Activated CD4-positive, alpha-beta T cell treated with anti-CD3 and anti-CD28 coated beads for 36 hours (primary cell): ENCODE data around the gene NCAPH2. TPM values are rescaled to one million over a fixed set of nuclear protein-coding genes. Genes with fewer than 3 reads are reported as not detected.

Experiments used
- ATAC-seq: fragments of 200-7000 bp; cut with Tn5 transposase; one replicate; pipeline ENCODE4 v1.10.0; 2021; ENCODE audit warnings: mild to moderate bottlenecking, moderate library complexity
- CTCF ChIA-PET: fragments of 350-600 bp; sonication (Branson Sonifier 250); formaldehyde crosslinking; loops from one replicate; lab custom pipeline; 2021; ENCODE audit warnings: antibody characterized with exemption; lab: Charles Lee
- POLR2A ChIA-PET: fragments of 350-600 bp; sonication (Branson Sonifier 250); formaldehyde crosslinking; loops from one replicate; lab custom pipeline; 2021; ENCODE audit warnings: antibody characterized with exemption, inconsistent platforms; lab: Charles Lee
- DNase-seq: peaks from one replicate; pipeline ENCODE4 v3.0.0-alpha.2; 2020
- H3K27ac Mint-ChIP-seq: one replicate; pipeline ENCODE4 v1.8.0; 2021; ENCODE audit warnings: mixed read lengths
- H3K27me3 Mint-ChIP-seq: one replicate; pipeline ENCODE4 v1.8.0; 2021; ENCODE audit warnings: mixed read lengths
- H3K36me3 Mint-ChIP-seq: one replicate; pipeline ENCODE4 v1.8.0; 2021; ENCODE audit warnings: low read depth, mixed read lengths
- H3K4me1 Mint-ChIP-seq: one replicate; pipeline ENCODE4 v1.8.0; 2021; ENCODE audit warnings: mixed read lengths
- H3K4me3 Mint-ChIP-seq: one replicate; pipeline ENCODE4 v1.8.0; 2021; ENCODE audit warnings: mild to moderate bottlenecking, moderate library complexity, mixed read lengths
- H3K9me3 Mint-ChIP-seq: one replicate; pipeline ENCODE4 v1.8.0; 2021; ENCODE audit warnings: low read depth, mixed read lengths
- intact Hi-C, 2 experiments: fragments of 100-400 bp; cut with DNase I in 1 of 2; cut with micrococcal nuclease in 1 of 2; formaldehyde crosslinking; loops; one replicate each; pipeline versions ENCODE4 v1.14.2 to v1.15.1; 2022 to 2024; cut with DNase I, micrococcal nuclease
- total RNA-seq, 2 experiments: library from RNA; stranded (reverse); gene quantifications; one replicate each; pipeline ENCODE4 v1.2.3, GENCODE V29; 2021

NCAPH2 gene
- total RNA-seq, 2 experiments from 2014 or later, result 115 to 123 TPM

DNA sequence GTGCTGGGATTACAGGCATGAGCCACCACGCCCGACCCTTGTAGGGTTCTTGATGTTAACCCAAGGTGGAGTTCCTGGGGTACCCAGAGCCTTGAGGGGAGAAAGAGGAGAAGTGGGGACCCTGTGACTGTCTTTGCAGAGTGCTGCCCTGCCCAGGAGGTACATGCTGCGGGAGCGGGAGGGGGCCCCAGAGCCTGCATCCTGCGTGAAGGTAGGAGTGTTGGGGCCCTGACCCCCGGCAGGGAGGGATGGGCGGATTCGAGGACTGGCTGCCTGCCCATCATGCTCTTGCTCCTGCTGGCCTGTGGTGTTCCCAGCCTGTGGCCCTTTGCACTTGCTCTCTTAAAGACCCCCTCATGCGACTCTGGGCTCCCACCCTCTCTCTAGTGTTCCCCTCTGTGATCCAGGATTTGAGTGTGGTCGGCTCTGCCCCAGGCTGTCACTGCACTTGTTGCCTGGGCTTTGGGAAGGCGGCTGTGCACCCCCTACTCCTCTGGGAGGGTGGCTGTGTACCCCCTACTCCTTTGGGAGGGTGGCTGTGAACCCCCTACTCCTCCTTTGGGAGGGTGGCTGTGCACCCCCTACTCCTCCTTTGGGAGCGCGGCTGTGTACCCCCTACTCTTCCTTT lies 12.9 kb downstream of the NCAPH2 start:
- no peak overlapping the region for H3K27ac Mint-ChIP-seq
- intact Hi-C loops, result no loop called here
- CTCF ChIA-PET, result no interaction called here
- no peaks in the 10 kb centered on the region for H3K27me3 Mint-ChIP-seq
- no peak for ATAC-seq
- H3K9me3 Mint-ChIP-seq, result no peaks in the 10 kb centered on the region
- H3K4me1 Mint-ChIP-seq, result peaks cover 12% of the 10 kb centered on the region
- no peak for DNase-seq
- H3K36me3 Mint-ChIP-seq, result peaks cover 35% of the 10 kb centered on the region
- POLR2A ChIA-PET, result interaction anchor here (1.7 kb wide), 1 partner anchor 11 kb away, joined by 4 read pairs; no protein-coding TSS in a partner anchor
- no peak overlapping the region for H3K4me3 Mint-ChIP-seq

DNA sequence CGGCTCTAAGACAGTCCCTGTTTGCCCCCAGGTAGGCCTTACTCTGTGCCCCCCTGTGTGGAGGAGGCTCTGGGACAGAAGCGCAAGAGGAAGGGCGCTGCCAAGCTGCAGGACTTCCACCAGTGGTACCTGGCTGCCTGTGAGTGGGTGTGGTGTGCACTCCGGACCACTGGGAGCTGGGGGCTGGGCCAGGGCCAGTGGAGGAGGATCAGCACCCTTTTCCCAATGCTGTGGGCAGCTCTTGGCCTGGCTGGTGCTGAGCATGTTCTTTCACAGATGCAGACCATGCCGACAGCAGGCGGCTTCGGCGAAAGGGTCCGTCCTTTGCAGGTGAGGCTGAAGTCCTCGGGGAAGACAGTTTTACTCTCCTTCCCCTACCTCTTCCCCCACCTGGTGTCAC lies 13.7 kb downstream of the NCAPH2 start:
- no peaks in the 10 kb centered on the region for H3K27me3 Mint-ChIP-seq
- H3K27ac Mint-ChIP-seq, result no peak overlapping the region
- DNase-seq (no peak), ATAC-seq (no peak)
- CTCF ChIA-PET, result interaction anchor here (1.4 kb wide), 1 partner anchor 99 kb away, joined by 4 read pairs; no protein-coding TSS in a partner anchor
- intact Hi-C loops, result no loop called here
- no peaks in the 10 kb centered on the region for H3K9me3 Mint-ChIP-seq
- H3K4me3 Mint-ChIP-seq, result no peak overlapping the region
- POLR2A ChIA-PET, result interaction anchor here (1.7 kb wide), 1 partner anchor 12 kb away, joined by 4 read pairs; no protein-coding TSS in a partner anchor
- peaks cover 29% of the 10 kb centered on the region for H3K36me3 Mint-ChIP-seq
- H3K4me1 Mint-ChIP-seq, result peaks cover 13% of the 10 kb centered on the region

DNA sequence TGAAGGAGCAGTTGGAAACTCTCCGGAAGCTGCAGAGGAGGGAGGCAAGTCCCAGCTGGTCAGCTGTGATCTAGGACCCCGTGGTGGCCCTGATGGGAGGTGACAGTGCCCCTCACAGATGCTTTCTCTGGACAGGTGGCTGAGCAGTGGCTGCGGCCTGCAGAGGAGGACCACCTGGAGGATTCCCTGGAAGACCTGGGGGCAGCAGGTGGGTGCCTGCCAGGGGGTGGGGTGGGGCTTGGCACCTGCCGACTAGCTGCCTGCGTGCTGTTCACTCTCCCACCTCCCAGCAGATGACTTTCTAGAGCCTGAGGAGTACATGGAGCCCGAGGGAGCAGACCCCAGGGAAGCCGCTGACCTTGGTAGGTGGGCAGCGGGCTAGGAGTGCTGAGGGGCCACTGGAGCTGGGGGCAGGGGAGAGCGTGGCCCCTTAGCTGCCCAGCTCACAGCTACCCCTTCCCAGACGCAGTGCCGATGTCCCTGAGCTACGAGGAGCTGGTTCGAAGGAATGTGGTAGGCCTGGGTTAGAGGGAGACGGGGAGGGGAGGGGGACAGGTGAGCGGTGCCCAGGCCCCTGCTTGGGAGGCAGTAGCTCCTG lies 14.3 kb downstream of the NCAPH2 start:
- H3K4me1 Mint-ChIP-seq, result peaks cover 19% of the 10 kb centered on the region
- intact Hi-C loops, result no loop called here
- no peaks in the 10 kb centered on the region for H3K27me3 Mint-ChIP-seq
- H3K36me3 Mint-ChIP-seq, result peaks cover 27% of the 10 kb centered on the region
- ChIA-PET POLR2A (interaction anchor here (1.5 to 1.7 kb wide), 2 partner anchors 13 to 14 kb away, joined by 4 to 10 read pairs; partner anchors contain the start of genes LMF2 and NCAPH2), CTCF (interaction anchor here (1.4 kb wide), 1 partner anchor 98 kb away, joined by 4 read pairs; no protein-coding TSS in a partner anchor)
- H3K9me3 Mint-ChIP-seq, result no peaks in the 10 kb centered on the region
- no peak overlapping the region for H3K4me3 Mint-ChIP-seq
- ATAC-seq (no peak), DNase-seq (no peak)
- H3K27ac Mint-ChIP-seq, result no peak overlapping the region

DNA sequence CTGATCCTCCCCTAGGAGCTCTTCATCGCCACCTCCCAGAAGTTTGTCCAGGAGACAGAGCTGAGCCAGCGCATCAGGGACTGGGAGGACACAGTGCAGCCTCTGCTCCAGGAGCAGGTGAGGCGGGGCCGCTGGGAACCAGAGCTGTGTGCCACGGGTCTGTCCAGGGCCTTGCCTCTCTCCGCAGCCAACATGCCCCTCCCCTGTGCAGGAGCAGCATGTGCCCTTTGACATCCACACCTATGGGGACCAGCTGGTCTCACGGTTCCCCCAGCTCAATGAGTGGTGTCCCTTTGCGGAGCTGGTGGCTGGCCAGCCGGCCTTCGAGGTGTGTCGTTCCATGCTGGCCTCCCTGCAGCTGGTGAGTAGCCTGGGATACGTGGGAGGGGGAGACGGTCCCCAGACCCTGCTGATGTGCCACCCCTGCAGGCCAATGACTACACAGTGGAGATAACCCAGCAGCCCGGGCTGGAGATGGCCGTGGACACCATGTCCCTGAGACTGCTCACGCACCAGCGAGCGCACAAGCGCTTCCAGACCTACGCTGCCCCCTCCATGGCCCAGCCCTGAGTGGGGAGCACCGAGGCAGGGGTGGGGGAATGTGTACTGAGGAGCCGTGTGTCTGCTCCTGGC lies 14.9 kb downstream of the NCAPH2 start:
- no peak overlapping the region for H3K4me3 Mint-ChIP-seq
- peaks cover 22% of the 10 kb centered on the region for H3K36me3 Mint-ChIP-seq
- H3K4me1 Mint-ChIP-seq, result peaks cover 25% of the 10 kb centered on the region
- H3K27me3 Mint-ChIP-seq, result no peaks in the 10 kb centered on the region
- no peak overlapping the region for H3K27ac Mint-ChIP-seq
- POLR2A ChIA-PET, result interaction anchor here (0.6 to 1.7 kb wide), 3 partner anchors 13 to 267 kb away, joined by 3 to 10 read pairs (median 4); partner anchors contain the start of genes LMF2 and NCAPH2
- intact Hi-C loops, result no loop called here
- DNase-seq (peak; percentile 14), ATAC-seq (no peak)
- CTCF ChIA-PET, result interaction anchor here (1.4 kb wide), 1 partner anchor 98 kb away, joined by 4 read pairs; no protein-coding TSS in a partner anchor
- no peaks in the 10 kb centered on the region for H3K9me3 Mint-ChIP-seq

DNA sequence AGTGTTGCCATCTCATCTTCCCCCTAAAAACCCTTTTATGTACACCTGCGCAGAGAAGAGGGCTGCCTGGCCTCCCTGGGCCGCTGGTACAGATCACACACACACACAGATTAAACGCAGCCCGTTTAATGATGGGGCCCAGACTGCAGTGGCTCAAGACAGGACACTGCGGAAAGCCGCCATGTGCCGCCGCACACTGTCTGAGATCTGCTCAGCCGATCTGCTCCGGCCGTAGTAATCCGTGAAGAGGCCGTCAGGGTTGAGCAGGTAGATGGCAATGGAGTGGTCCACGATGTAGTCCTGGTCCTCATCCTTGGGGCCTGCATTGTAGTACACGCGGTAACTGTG lies 15.4 kb downstream of the NCAPH2 start:
- Mint-ChIP-seq H3K4me1 (peaks cover 27% of the 10 kb centered on the region), H3K36me3 (peaks cover 23% of the 10 kb centered on the region), H3K4me3 (no peak overlapping the region), H3K27me3 (no peaks in the 10 kb centered on the region), H3K27ac (no peak overlapping the region), H3K9me3 (no peaks in the 10 kb centered on the region)
- ChIA-PET POLR2A (interaction anchor here (0.6 to 3.1 kb wide), 3 partner anchors 15 to 268 kb away, joined by 3 to 25 read pairs (median 10); partner anchors contain the start of genes LMF2 and NCAPH2), CTCF (interaction anchor here (1.2 kb wide), 1 partner anchor 98 kb away, joined by 4 read pairs; no protein-coding TSS in a partner anchor)
- intact Hi-C loops, result no loop called here
- ATAC-seq (no peak), DNase-seq (no peak)

DNA sequence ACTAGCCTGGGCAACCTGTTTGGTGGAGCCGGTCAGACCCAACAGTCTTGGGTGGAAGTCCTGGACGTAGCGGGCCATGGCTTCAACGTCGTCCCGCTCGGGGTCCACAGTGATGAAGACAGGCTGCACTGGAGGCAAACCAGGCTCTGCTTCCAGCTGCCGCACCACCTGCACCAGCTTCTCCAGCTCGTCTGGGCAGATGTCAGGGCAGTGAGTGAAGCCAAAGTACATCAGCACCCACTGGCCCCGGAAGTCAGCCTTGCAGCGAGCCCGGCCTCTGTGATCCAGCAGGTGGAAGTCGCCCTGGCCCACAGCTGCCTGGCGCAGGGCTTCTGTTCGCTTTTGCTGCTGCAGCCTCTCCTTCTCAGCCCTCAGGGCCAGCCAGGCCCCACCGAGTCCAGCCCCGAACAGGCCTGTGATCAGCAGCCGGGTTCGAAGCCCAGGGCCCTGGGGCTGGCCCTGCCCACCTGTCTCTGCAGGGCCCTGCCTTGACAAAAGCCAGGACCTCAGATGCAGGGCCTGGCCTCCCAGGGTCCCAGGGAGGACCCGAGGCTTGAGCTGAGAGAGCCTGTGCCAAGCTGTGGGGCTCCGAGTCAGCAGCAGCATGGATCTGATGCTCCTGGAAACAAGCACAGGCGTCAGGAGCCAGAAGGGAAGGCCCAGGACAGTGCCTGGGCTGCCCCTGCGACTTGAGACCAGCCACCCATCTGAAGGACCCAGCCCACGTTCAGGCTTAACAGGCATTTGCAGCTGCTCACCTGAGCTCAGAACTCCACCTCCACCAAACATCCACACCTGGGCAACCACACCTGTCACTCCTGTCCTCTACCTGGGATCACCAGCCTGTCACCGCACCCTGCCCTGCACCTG lies 16.0 kb downstream of the NCAPH2 start:
- ChIA-PET CTCF (interaction anchor here (0.7 to 5.2 kb wide), 8 partner anchors 9 to 282 kb away, joined by 4 to 76 read pairs (median 8); partner anchors contain the start of genes LMF2, NCAPH2 and SYCE3), POLR2A (interaction anchor here (0.6 to 3.1 kb wide), 7 partner anchors 9 to 97 kb away, joined by 4 to 65 read pairs (median 13); partner anchors contain the start of genes LMF2 and NCAPH2)
- H3K27ac Mint-ChIP-seq, result peak overlapping the region; percentile 60
- ATAC-seq (no peak), DNase-seq (peak; percentile 25)
- intact Hi-C loops, result no loop called here
- peak overlapping the region; percentile 77 for H3K4me3 Mint-ChIP-seq
- peaks cover 33% of the 10 kb centered on the region for H3K4me1 Mint-ChIP-seq
- no peaks in the 10 kb centered on the region for H3K27me3 Mint-ChIP-seq
- no peaks in the 10 kb centered on the region for H3K9me3 Mint-ChIP-seq
- H3K36me3 Mint-ChIP-seq, result peaks cover 27% of the 10 kb centered on the region

DNA sequence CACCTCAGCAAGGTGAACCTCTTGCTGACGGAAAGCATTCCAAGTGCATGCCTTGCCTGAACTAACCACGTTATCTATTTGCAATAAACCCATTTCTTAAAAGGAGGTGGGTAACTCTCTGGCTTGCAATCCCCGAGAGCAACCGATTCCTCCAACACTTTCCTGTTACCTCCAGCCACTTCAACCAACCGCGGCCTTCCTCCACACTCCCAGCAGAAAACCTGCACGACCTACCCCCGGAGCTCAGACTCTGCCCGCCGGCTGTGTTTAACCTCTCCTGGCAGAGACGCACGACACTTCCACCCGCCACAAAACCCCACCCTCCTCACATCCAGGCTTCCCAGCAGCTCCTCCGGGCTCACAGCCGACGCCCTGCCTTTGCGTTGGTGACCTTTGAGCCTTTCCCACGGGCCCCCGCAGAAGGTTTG lies 16.7 kb downstream of the NCAPH2 start:
- Mint-ChIP-seq H3K27ac (peak overlapping the region; percentile 60), H3K9me3 (no peaks in the 10 kb centered on the region), H3K4me3 (peak overlapping the region; percentile 77), H3K36me3 (peaks cover 24% of the 10 kb centered on the region), H3K4me1 (peaks cover 34% of the 10 kb centered on the region), H3K27me3 (no peaks in the 10 kb centered on the region)
- DNase-seq, result no peak
- CTCF ChIA-PET, result interaction anchor here (0.7 to 5.2 kb wide), 15 partner anchors 9 to 282 kb away, joined by 4 to 76 read pairs (median 8); partner anchors contain the start of genes LMF2, NCAPH2 and SYCE3
- intact Hi-C loops, result loop anchor here (1.0 to 5.0 kb wide), 9 partner anchors 16 to 672 kb away; partner anchors contain the start of genes NCAPH2 (in 2 of the 2), CHKB (in 1 of the 2), PIM3 (in 1 of the 2) and PPP6R2 (in 1 of the 2)
- POLR2A ChIA-PET, result interaction anchor here (0.6 to 3.1 kb wide), 10 partner anchors 10 to 96 kb away, joined by 4 to 65 read pairs (median 11); partner anchors contain the start of genes KLHDC7B, LMF2 and NCAPH2
- no peak for ATAC-seq

DNA sequence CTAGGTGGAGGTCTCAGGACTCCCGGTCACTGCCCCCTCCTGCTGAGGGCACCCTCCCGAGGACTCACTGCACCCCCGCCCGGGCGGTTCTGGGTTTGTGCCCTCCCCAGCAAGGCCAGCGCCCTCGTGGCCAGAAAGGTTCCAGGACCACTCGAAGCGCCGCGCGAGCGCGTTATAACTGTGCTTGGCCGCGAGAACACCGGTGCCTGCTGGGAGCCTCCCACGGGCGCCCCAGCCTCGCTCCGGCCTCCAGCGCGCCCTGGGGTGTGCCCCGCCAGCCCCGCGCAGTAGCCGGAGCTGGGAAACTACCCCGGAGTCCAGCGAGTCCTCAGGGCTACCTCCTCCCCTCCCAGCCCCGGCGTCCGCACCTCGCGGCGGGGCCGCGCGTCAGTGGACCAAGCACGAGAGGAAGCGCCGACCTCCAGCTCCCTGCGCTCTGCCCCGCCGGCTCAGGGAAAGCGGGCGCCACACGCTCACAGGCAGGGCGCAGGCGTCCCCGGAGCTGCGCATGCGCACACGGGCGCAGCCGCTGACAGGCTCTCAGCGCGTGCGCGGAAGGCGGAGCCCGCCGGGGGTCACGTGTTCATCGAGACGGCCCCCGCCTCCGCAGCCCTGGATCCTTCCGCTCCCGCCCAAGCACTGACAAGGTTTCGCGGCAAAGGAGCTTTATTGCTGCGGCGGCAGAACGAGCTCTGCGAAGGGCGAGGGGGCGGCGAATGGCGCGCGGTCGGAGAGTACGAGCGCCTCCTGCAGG lies 17.3 kb downstream of the NCAPH2 start, which contains the start of gene SCO2:
Gene SCO2 (minus strand): TSS at position 495 of the 754 bp plus-strand sequence. CDS start 1,187 bp downstream, outside the sequence.
- ATAC-seq (peak; percentile 56), DNase-seq (peak; percentile 99)
- Mint-ChIP-seq H3K36me3 (peaks cover 23% of the 10 kb centered on the region), H3K27ac (peak within 1 kb of the TSS; percentile 87), H3K27me3 (no peaks in the 10 kb centered on the region), H3K9me3 (no peaks in the 10 kb centered on the region), H3K4me1 (peaks cover 34% of the 10 kb centered on the region), H3K4me3 (peak within 1 kb of the TSS; percentile 77)
- intact Hi-C loops, result loop anchor here (1.0 to 5.0 kb wide), 9 partner anchors 17 to 673 kb away; partner anchors contain the start of genes NCAPH2 (in 2 of the 2), CHKB (in 1 of the 2), PIM3 (in 1 of the 2) and PPP6R2 (in 1 of the 2)
- POLR2A ChIA-PET, result interaction anchor here (0.6 to 3.1 kb wide), 18 partner anchors 8 to 165 kb away, joined by 3 to 65 read pairs (median 6); partner anchors contain the start of genes CHKB, KLHDC7B, LMF2 and NCAPH2
- CTCF ChIA-PET, result interaction anchor here (0.6 to 5.2 kb wide), 29 partner anchors 10 to 283 kb away, joined by 3 to 76 read pairs (median 6); partner anchors contain the start of genes CHKB, KLHDC7B, LMF2 and NCAPH2

DNA sequence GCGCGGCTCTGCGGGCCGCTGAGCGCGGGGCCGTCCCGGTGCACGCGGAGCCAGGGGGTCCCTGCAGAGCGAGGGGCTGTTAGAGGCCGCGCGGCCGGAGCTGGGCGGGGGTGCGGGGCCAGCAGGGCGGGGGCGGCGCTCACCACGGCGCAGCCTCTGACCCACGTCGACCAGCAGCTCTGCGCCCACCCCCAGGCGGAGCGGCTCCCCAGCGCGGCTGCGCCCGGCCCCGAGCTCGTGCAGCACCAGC lies 17.8 kb downstream of the NCAPH2 start:
- peaks cover 23% of the 10 kb centered on the region for H3K36me3 Mint-ChIP-seq
- CTCF ChIA-PET, result interaction anchor here (0.6 to 5.2 kb wide), 29 partner anchors 10 to 283 kb away, joined by 3 to 76 read pairs (median 6); partner anchors contain the start of genes CHKB, KLHDC7B, LMF2 and NCAPH2
- peak overlapping the region; percentile 77 for H3K4me3 Mint-ChIP-seq
- H3K27me3 Mint-ChIP-seq, result no peaks in the 10 kb centered on the region
- H3K4me1 Mint-ChIP-seq, result peaks cover 34% of the 10 kb centered on the region
- H3K9me3 Mint-ChIP-seq, result no peaks in the 10 kb centered on the region
- no peak overlapping the region for H3K27ac Mint-ChIP-seq
- no peak for DNase-seq
- ATAC-seq, result no peak
- POLR2A ChIA-PET, result interaction anchor here (0.6 to 3.1 kb wide), 17 partner anchors 8 to 165 kb away, joined by 3 to 65 read pairs (median 7); partner anchors contain the start of genes CHKB, KLHDC7B, LMF2 and NCAPH2
- intact Hi-C loops, result loop anchor here (1.0 to 5.0 kb wide), 12 partner anchors 17 to 673 kb away; partner anchors contain the start of genes CHKB (in 2 of the 2), NCAPH2 (in 2 of the 2), PIM3 (in 1 of the 2) and PPP6R2 (in 1 of the 2)
